Astrocyte of the cerebellum (primary cell): ENCODE data around the gene KCNIP4.

Experiments used
- DNase-seq: peaks from one replicate; pipeline ENCODE4 v3.0.0-alpha.2; 2011; ENCODE audit warnings: low read depth
- H3K4me3 ChIP-seq: 2 replicates; pipeline ENCODE4 v1.5.1; 2011; ENCODE audit warnings: mild to moderate bottlenecking, low read depth, low read length, moderate library complexity
- in situ Hi-C: cut with HindIII; loops from 2 replicates; pipeline ENCODE4 v1.10.0; 2017; ENCODE audit warnings: low sequenced_read_pairs
- TF ChIP-seq, protein P1 (sequence below): IDR thresholded peaks from 2 replicates; pipeline ENCODE4 v1.5.1; 2012; ENCODE audit warnings: low read length, low read depth, moderate library complexity, mild to moderate bottlenecking; ENCODE audit errors: missing control alignments

The KCNIP4 gene

GRCh38 chr4:21384609-21385008, 564.0 kb downstream of the KCNIP4 start:
- in situ Hi-C loops: no loop called here
- TF ChIP-seq, protein P1, sequence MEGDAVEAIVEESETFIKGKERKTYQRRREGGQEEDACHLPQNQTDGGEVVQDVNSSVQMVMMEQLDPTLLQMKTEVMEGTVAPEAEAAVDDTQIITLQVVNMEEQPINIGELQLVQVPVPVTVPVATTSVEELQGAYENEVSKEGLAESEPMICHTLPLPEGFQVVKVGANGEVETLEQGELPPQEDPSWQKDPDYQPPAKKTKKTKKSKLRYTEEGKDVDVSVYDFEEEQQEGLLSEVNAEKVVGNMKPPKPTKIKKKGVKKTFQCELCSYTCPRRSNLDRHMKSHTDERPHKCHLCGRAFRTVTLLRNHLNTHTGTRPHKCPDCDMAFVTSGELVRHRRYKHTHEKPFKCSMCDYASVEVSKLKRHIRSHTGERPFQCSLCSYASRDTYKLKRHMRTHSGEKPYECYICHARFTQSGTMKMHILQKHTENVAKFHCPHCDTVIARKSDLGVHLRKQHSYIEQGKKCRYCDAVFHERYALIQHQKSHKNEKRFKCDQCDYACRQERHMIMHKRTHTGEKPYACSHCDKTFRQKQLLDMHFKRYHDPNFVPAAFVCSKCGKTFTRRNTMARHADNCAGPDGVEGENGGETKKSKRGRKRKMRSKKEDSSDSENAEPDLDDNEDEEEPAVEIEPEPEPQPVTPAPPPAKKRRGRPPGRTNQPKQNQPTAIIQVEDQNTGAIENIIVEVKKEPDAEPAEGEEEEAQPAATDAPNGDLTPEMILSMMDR: no peak
- H3K4me3 ChIP-seq: no peak overlapping the region
- DNase-seq: no peak

DNA sequence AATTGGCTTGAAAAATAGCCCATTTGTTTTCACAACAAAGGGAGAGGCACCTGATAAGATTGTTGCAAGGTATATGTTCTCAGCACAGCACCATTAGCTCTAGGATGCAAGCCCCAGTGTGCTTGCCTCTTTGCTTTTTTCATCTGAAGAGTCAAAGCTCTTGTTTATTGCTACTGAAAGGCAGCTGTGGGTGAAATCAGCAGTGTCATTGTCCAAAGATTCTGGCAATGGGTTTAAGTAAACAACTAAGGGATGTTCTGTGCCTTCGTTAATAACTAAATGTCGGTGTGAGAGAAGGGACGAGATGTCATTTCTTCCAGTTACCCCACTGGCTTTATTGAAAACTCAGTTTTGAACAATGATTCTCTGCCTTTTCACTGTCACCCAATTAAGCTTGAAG, 567.7 kb downstream of the KCNIP4 start:
- in situ Hi-C loops: no loop called here
- DNase-seq: no peak
- TF ChIP-seq, protein P1: no peak
- H3K4me3 ChIP-seq: no peak overlapping the region

DNA sequence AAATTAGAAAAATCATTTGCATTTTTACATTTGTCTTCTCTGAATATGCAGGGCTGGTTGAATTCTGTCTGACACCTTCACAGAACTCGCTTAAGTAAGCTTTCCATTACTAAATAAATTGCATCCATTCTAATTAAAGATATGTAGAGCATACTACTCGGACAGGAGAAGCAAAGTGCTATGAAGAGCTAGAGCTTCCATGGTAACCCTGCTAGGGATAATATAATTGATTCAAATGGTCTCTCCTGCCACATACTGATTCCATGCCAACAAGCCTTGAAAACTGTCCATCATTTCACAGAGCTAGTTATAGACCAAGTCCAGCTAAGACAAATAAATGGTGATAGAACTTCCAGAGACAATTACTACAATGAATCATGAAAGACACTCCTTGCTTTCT, 571.5 kb downstream of the KCNIP4 start:
- in situ Hi-C loops: no loop called here
- no peak overlapping the region for H3K4me3 ChIP-seq
- TF ChIP-seq, protein P1: no peak
- no peak for DNase-seq

DNA sequence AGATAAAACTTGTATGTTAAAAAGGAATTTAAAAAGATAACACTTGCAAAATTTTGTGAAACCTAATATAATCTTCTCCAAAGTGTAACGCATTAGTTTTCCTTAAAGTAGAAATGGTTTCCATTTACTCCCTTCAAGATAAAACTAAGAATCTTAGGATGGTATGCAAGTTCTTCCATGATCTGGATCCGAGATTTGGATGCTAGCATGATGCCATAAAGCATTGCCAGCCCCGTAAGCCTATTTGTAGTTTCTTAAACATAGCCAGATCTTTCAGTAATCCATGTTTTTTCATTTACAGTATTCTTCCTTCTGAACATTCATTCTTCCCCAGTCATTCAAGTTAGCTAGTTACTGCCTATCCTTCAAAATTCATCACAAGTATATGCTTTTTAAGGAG, 572.4 kb downstream of the KCNIP4 start:
- TF ChIP-seq, protein P1: no peak
- in situ Hi-C loops: no loop called here
- DNase-seq: no peak
- H3K4me3 ChIP-seq: no peak overlapping the region

DNA sequence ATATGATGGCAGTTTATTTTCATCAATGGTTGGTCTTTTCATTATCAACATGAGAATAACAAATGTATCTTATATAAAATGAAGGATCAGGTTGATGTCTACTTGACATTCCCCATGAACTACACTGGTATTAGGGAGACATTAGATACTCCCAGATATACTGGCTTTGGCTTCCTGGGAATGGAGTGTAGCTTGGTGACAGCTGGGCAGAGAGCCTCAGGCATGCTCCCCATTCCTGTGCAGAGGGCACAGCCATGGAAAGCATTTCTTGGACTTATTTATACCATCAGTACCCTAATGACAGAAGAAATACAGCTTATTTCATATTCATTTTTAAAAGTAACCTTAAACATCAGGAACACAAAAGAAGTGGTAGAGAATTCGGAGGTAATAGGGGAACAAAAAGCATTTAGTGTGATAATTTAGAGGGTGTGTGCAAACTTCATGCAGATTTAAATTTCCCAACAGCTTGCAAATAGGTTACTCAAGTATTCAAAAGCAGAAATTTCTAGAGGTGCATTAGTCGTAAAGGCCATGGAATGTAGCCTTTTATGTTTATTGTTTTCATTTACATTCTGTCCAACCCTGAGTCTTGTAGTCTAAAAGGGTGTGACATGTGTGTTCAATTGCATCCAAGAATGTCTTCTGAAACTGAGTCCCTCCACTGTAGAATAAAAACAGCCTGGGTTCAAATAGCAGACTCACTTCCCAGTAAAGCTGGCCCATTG, 573.8 kb downstream of the KCNIP4 start:
- no peak overlapping the region for H3K4me3 ChIP-seq
- in situ Hi-C loops: no loop called here
- TF ChIP-seq, protein P1: no peak
- DNase-seq: no peak

DNA sequence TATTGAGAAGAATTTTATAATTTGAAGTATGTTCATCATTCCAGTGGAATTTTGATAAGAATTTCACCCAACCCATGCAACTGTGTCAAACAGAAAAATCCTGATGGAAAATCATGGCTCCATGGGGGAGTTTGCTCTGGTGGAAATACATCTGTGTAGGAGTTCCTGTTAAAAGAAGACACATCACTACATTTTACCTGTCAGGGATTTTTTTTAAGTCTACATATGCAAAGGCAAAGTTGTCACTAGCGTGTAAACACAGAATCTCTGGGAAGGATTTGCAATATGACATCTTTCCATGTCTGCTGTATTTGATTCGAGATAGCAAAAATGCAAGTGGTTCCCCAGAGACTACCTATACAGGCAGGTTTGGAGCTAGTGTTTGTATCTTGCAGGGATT, 581.0 kb downstream of the KCNIP4 start:
- H3K4me3 ChIP-seq: no peak overlapping the region
- TF ChIP-seq, protein P1: no peak
- in situ Hi-C loops: no loop called here
- DNase-seq: no peak
